Measurements from ENCODE around the gene CYP2C8.

CYP2C8 gene

DNA sequence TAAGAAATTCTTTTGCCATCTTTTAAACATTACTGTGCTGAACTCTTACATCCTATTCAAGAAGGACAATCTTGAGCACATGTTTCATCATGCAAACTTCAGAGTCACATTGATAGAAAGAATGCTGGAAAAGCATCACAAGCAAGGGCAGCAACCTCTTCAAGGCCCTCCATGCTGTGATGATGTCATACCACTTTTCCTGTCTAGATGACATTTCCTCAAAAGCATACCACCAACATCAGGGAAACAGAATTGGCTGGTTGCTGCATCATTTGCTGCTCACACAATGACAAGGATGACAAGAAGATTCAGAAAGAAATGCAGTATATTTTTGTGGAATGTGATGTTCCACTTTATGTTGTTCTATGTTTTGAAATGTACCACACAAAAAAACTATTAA is 37.6 kb downstream of the CYP2C8 start:
- Histone ChIP-seq H3K9me3 (ENCODE audit: insufficient read depth, low read length) (no peaks in the 10 kb centered on the region), H3K79me2 (ENCODE audit: insufficient read depth, low read length) (no peaks in the 10 kb centered on the region), H3K27ac (ENCODE audit: low read depth, low read length) (no peak overlapping the region), H3K9me2 (replicated peaks; ENCODE audit: insufficient read depth, low read length) (no peaks in the 10 kb centered on the region), H3K4me2 (ENCODE audit: low read depth, low read length, poor library complexity, severe bottlenecking) (no peak overlapping the region), H4K20me1 (ENCODE audit: low read depth, low read length) (no peaks in the 10 kb centered on the region), H3K27me3 (ENCODE audit: low read length) (no peaks in the 10 kb centered on the region), H2AFZ (ENCODE audit: low read depth, low read length, severe bottlenecking) (no peak overlapping the region), H3F3A (ENCODE audit: insufficient read depth) (no peaks in the 10 kb centered on the region), H3K9ac (ENCODE audit: low read length) (no peak overlapping the region), H3K4me3 (ENCODE audit: insufficient read depth, low read length, poor library complexity, severe bottlenecking) (no peak overlapping the region), H3K36me3 (ENCODE audit: low read length) (no peaks in the 10 kb centered on the region)
- TF ChIP-seq, protein P1, sequence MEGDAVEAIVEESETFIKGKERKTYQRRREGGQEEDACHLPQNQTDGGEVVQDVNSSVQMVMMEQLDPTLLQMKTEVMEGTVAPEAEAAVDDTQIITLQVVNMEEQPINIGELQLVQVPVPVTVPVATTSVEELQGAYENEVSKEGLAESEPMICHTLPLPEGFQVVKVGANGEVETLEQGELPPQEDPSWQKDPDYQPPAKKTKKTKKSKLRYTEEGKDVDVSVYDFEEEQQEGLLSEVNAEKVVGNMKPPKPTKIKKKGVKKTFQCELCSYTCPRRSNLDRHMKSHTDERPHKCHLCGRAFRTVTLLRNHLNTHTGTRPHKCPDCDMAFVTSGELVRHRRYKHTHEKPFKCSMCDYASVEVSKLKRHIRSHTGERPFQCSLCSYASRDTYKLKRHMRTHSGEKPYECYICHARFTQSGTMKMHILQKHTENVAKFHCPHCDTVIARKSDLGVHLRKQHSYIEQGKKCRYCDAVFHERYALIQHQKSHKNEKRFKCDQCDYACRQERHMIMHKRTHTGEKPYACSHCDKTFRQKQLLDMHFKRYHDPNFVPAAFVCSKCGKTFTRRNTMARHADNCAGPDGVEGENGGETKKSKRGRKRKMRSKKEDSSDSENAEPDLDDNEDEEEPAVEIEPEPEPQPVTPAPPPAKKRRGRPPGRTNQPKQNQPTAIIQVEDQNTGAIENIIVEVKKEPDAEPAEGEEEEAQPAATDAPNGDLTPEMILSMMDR (IDR thresholded peaks at IDR 0.05; ENCODE audit: insufficient read depth, low read length, poor library complexity, severe bottlenecking): no peak

- no peaks in the 10 kb centered on the region for H3F3A ChIP-seq (ENCODE audit: insufficient read depth)
- TF ChIP-seq, protein P1 (IDR thresholded peaks at IDR 0.05; ENCODE audit: insufficient read depth, low read length, poor library complexity, severe bottlenecking): no peak
- TF ChIP-seq EZH2phosphoT487 (conservative IDR thresholded peaks at IDR 0.05; ENCODE audit: low read length): no peak
Observed at GRCh38 chr10:95026461-95026860, 42.8 kb downstream of the CYP2C8 start.

GRCh38 chr10:94997741-94998174 is 71.5 kb downstream of the CYP2C8 start:
- TF ChIP-seq EZH2phosphoT487 (conservative IDR thresholded peaks at IDR 0.05; ENCODE audit: low read length): no peak
- TF ChIP-seq, protein P1 (IDR thresholded peaks at IDR 0.05; ENCODE audit: insufficient read depth, low read length, poor library complexity, severe bottlenecking): no peak
- Histone ChIP-seq H3K4me2 (ENCODE audit: low read depth, low read length, poor library complexity, severe bottlenecking) (no peak overlapping the region), H3K9ac (ENCODE audit: low read length) (no peak overlapping the region), H2AFZ (ENCODE audit: low read depth, low read length, severe bottlenecking) (no peak overlapping the region), H3K27ac (ENCODE audit: low read depth, low read length) (no peak overlapping the region), H3F3A (ENCODE audit: insufficient read depth) (no peaks in the 10 kb centered on the region), H3K27me3 (ENCODE audit: low read length) (no peaks in the 10 kb centered on the region), H4K20me1 (ENCODE audit: low read depth, low read length) (no peaks in the 10 kb centered on the region), H3K79me2 (ENCODE audit: insufficient read depth, low read length) (no peaks in the 10 kb centered on the region), H3K36me3 (ENCODE audit: low read length) (no peaks in the 10 kb centered on the region), H3K4me3 (ENCODE audit: insufficient read depth, low read length, poor library complexity, severe bottlenecking) (no peak overlapping the region), H3K9me2 (replicated peaks; ENCODE audit: insufficient read depth, low read length) (no peaks in the 10 kb centered on the region), H3K9me3 (ENCODE audit: insufficient read depth, low read length) (no peaks in the 10 kb centered on the region)

More at GRCh38 chr10:95026461-95026860, 42.8 kb downstream of the CYP2C8 start:
- Histone ChIP-seq H3K9me2 (replicated peaks; ENCODE audit: insufficient read depth, low read length) (no peaks in the 10 kb centered on the region), H2AFZ (ENCODE audit: low read depth, low read length, severe bottlenecking) (no peak overlapping the region), H3K4me3 (ENCODE audit: insufficient read depth, low read length, poor library complexity, severe bottlenecking) (no peak overlapping the region), H3K79me2 (ENCODE audit: insufficient read depth, low read length) (no peaks in the 10 kb centered on the region), H3K9ac (ENCODE audit: low read length) (no peak overlapping the region), H3K9me3 (ENCODE audit: insufficient read depth, low read length) (no peaks in the 10 kb centered on the region), H3K27ac (ENCODE audit: low read depth, low read length) (no peak overlapping the region), H3K27me3 (ENCODE audit: low read length) (no peaks in the 10 kb centered on the region), H3K36me3 (ENCODE audit: low read length) (no peaks in the 10 kb centered on the region), H3K4me2 (ENCODE audit: low read depth, low read length, poor library complexity, severe bottlenecking) (no peak overlapping the region), H4K20me1 (ENCODE audit: low read depth, low read length) (no peaks in the 10 kb centered on the region)

Measured in SU-DHL-6 (cell line).